NCI-H748 treated with DMSO at 0.1 percent for 48 hours (cell line): ENCODE measurements around the gene ABHD5.

Experiments
- DNase-seq: peaks from one replicate; lab custom pipeline; 2025; lab: John Stamatoyannopoulos, UW

ABHD5 gene

GRCh38 chr3:43685921-43686320 lies 4.8 kb upstream of the ABHD5 start:
- no peak for DNase-seq

GRCh38 chr3:43686333-43686699 lies 4.4 kb upstream of the ABHD5 start:
- DNase-seq = no peak

- no peak for DNase-seq
Measured at GRCh38 chr3:43686700-43687498, 3.8 kb upstream of the ABHD5 start.

GRCh38 chr3:43687499-43687811 lies 3.3 kb upstream of the ABHD5 start:
- no peak for DNase-seq

- no peak for DNase-seq
Measured at GRCh38 chr3:43688245-43688650, 2.5 kb upstream of the ABHD5 start.

- DNase-seq = no peak
Measured at GRCh38 chr3:43689166-43689565, 1.6 kb upstream of the ABHD5 start.

- DNase-seq = peak; percentile 2
Measured at GRCh38 chr3:43689766-43690399, 855 bp upstream of the ABHD5 start.

- DNase-seq = peak; percentile 38
Measured at GRCh38 chr3:43691120-43691995, 620 bp downstream of the ABHD5 start.

GRCh38 chr3:43692085-43692855 lies 1.5 kb downstream of the ABHD5 start:
- DNase-seq = no peak

- no peak for DNase-seq
Measured at GRCh38 chr3:43692971-43693370, 2.2 kb downstream of the ABHD5 start.

GRCh38 chr3:43693594-43693993 lies 2.9 kb downstream of the ABHD5 start:
- DNase-seq = no peak

GRCh38 chr3:43695443-43695842 lies 4.7 kb downstream of the ABHD5 start:
- DNase-seq = no peak

GRCh38 chr3:43695863-43696262 lies 5.1 kb downstream of the ABHD5 start:
- DNase-seq = no peak

GRCh38 chr3:43696441-43696840 lies 5.7 kb downstream of the ABHD5 start:
- DNase-seq = no peak

GRCh38 chr3:43696881-43697280 lies 6.1 kb downstream of the ABHD5 start:
- no peak for DNase-seq

- DNase-seq = no peak
Measured at GRCh38 chr3:43699864-43700263, 9.1 kb downstream of the ABHD5 start.

- DNase-seq = no peak
Measured at GRCh38 chr3:43704697-43705096, 14.0 kb downstream of the ABHD5 start.

- DNase-seq = no peak
Measured at GRCh38 chr3:43706342-43706741, 15.6 kb downstream of the ABHD5 start.

- no peak for DNase-seq
Measured at GRCh38 chr3:43707266-43707665, 16.5 kb downstream of the ABHD5 start.

GRCh38 chr3:43707998-43708397 lies 17.3 kb downstream of the ABHD5 start:
- no peak for DNase-seq

GRCh38 chr3:43709022-43709421 lies 18.3 kb downstream of the ABHD5 start:
- DNase-seq = no peak

GRCh38 chr3:43710607-43711006 lies 19.9 kb downstream of the ABHD5 start:
- no peak for DNase-seq
